ENCODE results near the gene BZW1. TPM values are rescaled to one million over a fixed set of nuclear protein-coding genes. Genes with fewer than 3 reads are reported as not detected.

BZW1 gene
- total and polyA plus RNA-seq, 2 of the 4 experiments (the other 2 are of a cell fraction), result 204 to 268 TPM

DNA sequence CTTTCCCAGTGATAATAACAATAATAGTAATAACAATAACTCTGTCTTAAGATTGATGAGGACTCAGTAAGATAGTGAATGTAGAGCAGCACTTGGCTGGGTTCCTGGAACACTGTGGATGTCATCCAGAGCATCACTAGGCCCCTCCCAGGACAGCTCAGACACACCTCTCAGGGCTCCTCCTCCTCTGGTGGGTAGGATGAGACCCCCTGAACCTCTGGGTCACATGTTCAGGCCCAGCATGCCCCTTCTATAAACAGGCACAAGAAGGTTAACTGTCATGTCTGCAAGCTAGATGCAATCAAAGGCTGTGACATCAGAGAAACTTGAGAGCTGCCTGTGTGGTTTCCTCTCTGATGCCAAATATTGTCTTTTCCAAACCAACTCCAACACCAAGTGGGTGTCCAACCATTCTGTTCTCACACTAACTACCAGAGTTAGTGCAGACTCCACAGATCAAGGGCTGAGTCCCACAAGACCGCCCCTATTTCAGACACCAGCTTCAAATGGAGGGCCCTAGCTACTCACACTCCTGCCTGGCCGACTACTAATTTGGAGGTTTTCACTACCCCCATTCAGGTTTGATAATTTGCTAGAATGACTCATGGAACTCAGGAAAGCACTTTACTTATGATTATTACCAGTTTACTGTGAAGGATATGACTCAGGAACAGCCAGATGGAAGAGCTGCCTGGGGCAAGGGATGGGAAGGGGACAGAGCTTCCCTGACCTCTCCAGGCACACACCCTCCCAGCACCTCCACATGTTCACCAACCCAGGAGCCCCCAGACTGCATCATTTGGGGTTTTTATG is 46.4 kb upstream of the BZW1 start (continued):
- TF ChIP-seq, protein P1, sequence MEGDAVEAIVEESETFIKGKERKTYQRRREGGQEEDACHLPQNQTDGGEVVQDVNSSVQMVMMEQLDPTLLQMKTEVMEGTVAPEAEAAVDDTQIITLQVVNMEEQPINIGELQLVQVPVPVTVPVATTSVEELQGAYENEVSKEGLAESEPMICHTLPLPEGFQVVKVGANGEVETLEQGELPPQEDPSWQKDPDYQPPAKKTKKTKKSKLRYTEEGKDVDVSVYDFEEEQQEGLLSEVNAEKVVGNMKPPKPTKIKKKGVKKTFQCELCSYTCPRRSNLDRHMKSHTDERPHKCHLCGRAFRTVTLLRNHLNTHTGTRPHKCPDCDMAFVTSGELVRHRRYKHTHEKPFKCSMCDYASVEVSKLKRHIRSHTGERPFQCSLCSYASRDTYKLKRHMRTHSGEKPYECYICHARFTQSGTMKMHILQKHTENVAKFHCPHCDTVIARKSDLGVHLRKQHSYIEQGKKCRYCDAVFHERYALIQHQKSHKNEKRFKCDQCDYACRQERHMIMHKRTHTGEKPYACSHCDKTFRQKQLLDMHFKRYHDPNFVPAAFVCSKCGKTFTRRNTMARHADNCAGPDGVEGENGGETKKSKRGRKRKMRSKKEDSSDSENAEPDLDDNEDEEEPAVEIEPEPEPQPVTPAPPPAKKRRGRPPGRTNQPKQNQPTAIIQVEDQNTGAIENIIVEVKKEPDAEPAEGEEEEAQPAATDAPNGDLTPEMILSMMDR (conservative IDR thresholded peaks at IDR 0.05; ENCODE audit: low read depth, low read length), result no peak
